Measurements from ENCODE around the gene ZC3H18. TPM values are rescaled to one million over a fixed set of nuclear protein-coding genes. Genes with fewer than 3 reads are reported as not detected.

Gene ZC3H18
- total and polyA plus RNA-seq, 2 of the 4 experiments (the other 2 are of a cell fraction) = 3.4 to 21.3 TPM

GRCh38 chr16:88629835-88630234 is 59.6 kb downstream of the ZC3H18 start:
- TF ChIP-seq BHLHE40 (IDR thresholded peaks at IDR 0.05; ENCODE audit: low read depth, low read length) = no peak
- TF ChIP-seq CHD1 (IDR thresholded peaks at IDR 0.05; ENCODE audit: low read depth, low read length) = no peak
- no peak for TF ChIP-seq FOS (IDR thresholded peaks at IDR 0.05; ENCODE audit: low read depth, low read length)
- no peak for TF ChIP-seq RFX5 (IDR thresholded peaks at IDR 0.05; ENCODE audit: low read depth, low read length)
- TF ChIP-seq RCOR1 (IDR thresholded peaks at IDR 0.05; ENCODE audit: insufficient replicate concordance, low read length) = no peak
- TF ChIP-seq ELK1 (IDR thresholded peaks at IDR 0.05; ENCODE audit: borderline replicate concordance, low read depth, low read length) = no peak
- TF ChIP-seq RAD21 (IDR thresholded peaks at IDR 0.05; ENCODE audit: low read length) = no peak
- TF ChIP-seq USF2 (IDR thresholded peaks at IDR 0.05; ENCODE audit: low read depth, low read length) = no peak
- TF ChIP-seq NFE2L2 (IDR thresholded peaks at IDR 0.05; ENCODE audit: low read depth, low read length) = no peak
- TF ChIP-seq MAZ (IDR thresholded peaks at IDR 0.05; ENCODE audit: borderline replicate concordance, low read depth, low read length) = no peak
- no peak for TF ChIP-seq CTCF (conservative IDR thresholded peaks at IDR 0.05; ENCODE audit: low read depth, low read length)
- no peak for TF ChIP-seq POLR2A (IDR thresholded peaks at IDR 0.05; ENCODE audit: low read depth, low read length)
- TF ChIP-seq MXI1 (IDR thresholded peaks at IDR 0.05; ENCODE audit: borderline replicate concordance, low read depth, low read length) = no peak
- TF ChIP-seq MAFK (IDR thresholded peaks at IDR 0.05; ENCODE audit: low read depth, low read length) = no peak
- no peak for TF ChIP-seq CEBPB (IDR thresholded peaks at IDR 0.05; ENCODE audit: low read depth, low read length)
- TF ChIP-seq SMC3 (IDR thresholded peaks at IDR 0.05; ENCODE audit: low read depth, low read length) = no peak
- in situ Hi-C loops (cut with MboI; ENCODE audit: low sequenced_read_pairs) = no loop called here
- Histone ChIP-seq H2BK120ac (ENCODE audit: low read depth, low read length) (no peak overlapping the region), H3K4ac (ENCODE audit: low read depth, low read length) (no peak overlapping the region), H2AK9ac (replicated peaks; ENCODE audit: low read depth, low read length, poor library complexity) (no peak overlapping the region), H3K36me3 (ENCODE audit: control insufficient read depth, insufficient read depth, low read length) (peaks cover 63% of the 10 kb centered on the region), H2AFZ (replicated peaks; ENCODE audit: low read length, poor library complexity) (no peak overlapping the region), H3K23ac (ENCODE audit: low read depth, low read length) (no peak overlapping the region), H4K20me1 (ENCODE audit: insufficient read depth, low read length) (peaks cover 5% of the 10 kb centered on the region), H3K18ac (ENCODE audit: low read depth, low read length) (no peak overlapping the region), H3K14ac (replicated peaks; ENCODE audit: low read depth, low read length) (no peak overlapping the region), H2BK5ac (ENCODE audit: low read depth, low read length, poor library complexity, severe bottlenecking) (no peak overlapping the region), H3K56ac (ENCODE audit: extremely low read depth, insufficient read depth, low read length) (no peak overlapping the region), H4K91ac (ENCODE audit: insufficient read depth, low read depth, low read length) (no peak overlapping the region), H3K79me1 (ENCODE audit: low read depth in 1 of 2, low read length in 2 of 2) (peaks cover 0 to 7% of the 10 kb centered on the region in 2 experiments; a peak in 2 of 4 replicates), H3K4me1 (ENCODE audit: control insufficient read depth, insufficient read depth, low read length) (peaks cover 4% of the 10 kb centered on the region), H3K9me3 (ENCODE audit: control insufficient read depth, insufficient read depth, low read length) (no peaks in the 10 kb centered on the region), H3K27ac (ENCODE audit: insufficient read depth, low read length) (no peak overlapping the region), H4K5ac (ENCODE audit: low read depth, low read length) (no peak overlapping the region), H3K9ac (ENCODE audit: low read depth, low read length) (no peak overlapping the region), H3K9me1 (ENCODE audit: insufficient read depth, low read length) (no peaks in the 10 kb centered on the region), H3K4me3 (ENCODE audit: insufficient read depth, low read depth, low read length) (no peak overlapping the region), H2AK5ac (ENCODE audit: low read depth, low read length) (no peak overlapping the region), H3K27me3 (ENCODE audit: control insufficient read depth, insufficient read depth, low read length) (no peaks in the 10 kb centered on the region), H4K8ac (ENCODE audit: low read depth in 2 of 2, low read length in 2 of 2) (no peak overlapping the region), H2BK20ac (ENCODE audit: low read depth, low read length) (no peak overlapping the region), H3K4me2 (ENCODE audit: low read depth, low read length) (no peak overlapping the region), H2BK15ac (ENCODE audit: low read depth, low read length) (no peak overlapping the region)
- WGBS, 2 experiments (ENCODE audit: extremely low coverage in 2 of 2, insufficient read length in 1 of 2) = 60% methylated on average over 1 of the region's 9 CpGs; no CpG with 5 or more reads in 1 of the 2 experiments
- no TSS peak for BruUV-seq (replicated peaks)
- ATAC-seq (ENCODE audit: low read depth) (no peak), DNase-seq (no peak)
- dilution Hi-C loops (cut with HindIII; ENCODE audit: low sequenced_read_pairs, unreplicated experiment) = no loop called here
- ChIA-PET POLR2A (ENCODE audit: unreplicated experiment) (no interaction called here), CTCF (no interaction called here)
- intact Hi-C loops (cut with micrococcal nuclease) = no loop called here
